ENCODE data around the gene IL12RB2. TPM values are rescaled to one million over a fixed set of nuclear protein-coding genes. Genes with fewer than 3 reads are reported as not detected.

Gene IL12RB2
- polyA plus RNA-seq, 3 donors = not detected

- no peak overlapping the region for H3K4me3 Mint-ChIP-seq
Observed at GRCh38 chr1:67332653-67333529, 25.2 kb downstream of the IL12RB2 start.

GRCh38 chr1:67333603-67334002, 25.9 kb downstream of the IL12RB2 start:
- H4K20me1 ChIP-seq (ENCODE audit: insufficient read depth, low read length) = no peaks in the 10 kb centered on the region
- WGBS (ENCODE audit: insufficient coverage) = 83% methylated on average over 1 of the region's 3 CpGs
- Mint-ChIP-seq H3K9me3 (no peaks in the 10 kb centered on the region), H3K4me3 (no peak overlapping the region), H3K4me1 (no peaks in the 10 kb centered on the region), H3K27me3 (ENCODE audit: low read depth in 3 of 3) (peaks cover 0 to 1% (median 0%) of the 10 kb centered on the region in 3 donors), H3K27ac (no peak overlapping the region), H3K36me3 (no peaks in the 10 kb centered on the region)
- H3K36me3 ChIP-seq (replicated peaks in 1 of 2; ENCODE audit: control insufficient read depth in 1 of 2, insufficient read depth in 2 of 2, low read length in 2 of 2) = no peaks in the 10 kb centered on the region
- H3K27me3 ChIP-seq (ENCODE audit: control insufficient read depth in 2 of 2, insufficient read depth in 2 of 2, low read length in 2 of 2) = no peaks in the 10 kb centered on the region
- no peaks in the 10 kb centered on the region for H3K9me3 ChIP-seq (replicated peaks in 1 of 2; ENCODE audit: control insufficient read depth in 1 of 2, insufficient read depth in 1 of 2, low read length in 2 of 2)
- no peaks in the 10 kb centered on the region for H3K79me2 ChIP-seq (ENCODE audit: insufficient read depth, low read length)
- H3K4me2 ChIP-seq (replicated peaks; ENCODE audit: extremely low read depth, low read length, poor library complexity, severe bottlenecking) = no peak overlapping the region
- no peak overlapping the region for H3K4me3 ChIP-seq (replicated peaks in 1 of 3; ENCODE audit: low read depth in 2 of 3, low read length in 3 of 3)
- DNase-seq = no peak
- H2AFZ ChIP-seq (ENCODE audit: insufficient read depth, low read depth, low read length, poor library complexity, severe bottlenecking) = no peak overlapping the region
- TF ChIP-seq, protein P1, sequence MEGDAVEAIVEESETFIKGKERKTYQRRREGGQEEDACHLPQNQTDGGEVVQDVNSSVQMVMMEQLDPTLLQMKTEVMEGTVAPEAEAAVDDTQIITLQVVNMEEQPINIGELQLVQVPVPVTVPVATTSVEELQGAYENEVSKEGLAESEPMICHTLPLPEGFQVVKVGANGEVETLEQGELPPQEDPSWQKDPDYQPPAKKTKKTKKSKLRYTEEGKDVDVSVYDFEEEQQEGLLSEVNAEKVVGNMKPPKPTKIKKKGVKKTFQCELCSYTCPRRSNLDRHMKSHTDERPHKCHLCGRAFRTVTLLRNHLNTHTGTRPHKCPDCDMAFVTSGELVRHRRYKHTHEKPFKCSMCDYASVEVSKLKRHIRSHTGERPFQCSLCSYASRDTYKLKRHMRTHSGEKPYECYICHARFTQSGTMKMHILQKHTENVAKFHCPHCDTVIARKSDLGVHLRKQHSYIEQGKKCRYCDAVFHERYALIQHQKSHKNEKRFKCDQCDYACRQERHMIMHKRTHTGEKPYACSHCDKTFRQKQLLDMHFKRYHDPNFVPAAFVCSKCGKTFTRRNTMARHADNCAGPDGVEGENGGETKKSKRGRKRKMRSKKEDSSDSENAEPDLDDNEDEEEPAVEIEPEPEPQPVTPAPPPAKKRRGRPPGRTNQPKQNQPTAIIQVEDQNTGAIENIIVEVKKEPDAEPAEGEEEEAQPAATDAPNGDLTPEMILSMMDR (IDR thresholded peaks at IDR 0.05) = no peak
- intact Hi-C loops (cut with micrococcal nuclease) = no loop called here
- H3K9ac ChIP-seq (ENCODE audit: insufficient read depth, low read length, poor library complexity, severe bottlenecking) = no peak overlapping the region
- no peak overlapping the region for H3K27ac ChIP-seq (ENCODE audit: low read depth in 1 of 2, low read length in 2 of 2)
- H3K4me1 ChIP-seq (ENCODE audit: control insufficient read depth in 1 of 2, insufficient read depth in 2 of 2, low read length in 2 of 2) = no peaks in the 10 kb centered on the region

More at GRCh38 chr1:67332653-67333529, 25.2 kb downstream of the IL12RB2 start:
- DNase-seq = no peak
- WGBS (ENCODE audit: insufficient coverage) = no CpG with 5 or more reads among the region's 4 CpGs
- Histone ChIP-seq H3K9ac (ENCODE audit: insufficient read depth, low read length, poor library complexity, severe bottlenecking) (no peak overlapping the region), H3K27me3 (ENCODE audit: control insufficient read depth in 2 of 2, insufficient read depth in 2 of 2, low read length in 2 of 2) (no peaks in the 10 kb centered on the region), H3K79me2 (ENCODE audit: insufficient read depth, low read length) (no peaks in the 10 kb centered on the region), H2AFZ (ENCODE audit: insufficient read depth, low read depth, low read length, poor library complexity, severe bottlenecking) (no peak overlapping the region), H3K27ac (ENCODE audit: low read depth in 1 of 2, low read length in 2 of 2) (no peak overlapping the region), H4K20me1 (ENCODE audit: insufficient read depth, low read length) (no peaks in the 10 kb centered on the region), H3K4me2 (replicated peaks; ENCODE audit: extremely low read depth, low read length, poor library complexity, severe bottlenecking) (no peak overlapping the region), H3K9me3 (replicated peaks in 1 of 2; ENCODE audit: control insufficient read depth in 1 of 2, insufficient read depth in 1 of 2, low read length in 2 of 2) (no peaks in the 10 kb centered on the region), H3K4me3 (replicated peaks in 1 of 3; ENCODE audit: low read depth in 2 of 3, low read length in 3 of 3) (no peak overlapping the region), H3K36me3 (replicated peaks in 1 of 2; ENCODE audit: control insufficient read depth in 1 of 2, insufficient read depth in 2 of 2, low read length in 2 of 2) (no peaks in the 10 kb centered on the region), H3K4me1 (ENCODE audit: control insufficient read depth in 1 of 2, insufficient read depth in 2 of 2, low read length in 2 of 2) (no peaks in the 10 kb centered on the region)
- Mint-ChIP-seq H3K27me3 (ENCODE audit: low read depth in 3 of 3) (peaks cover 0 to 1% (median 0%) of the 10 kb centered on the region in 3 donors), H3K27ac (no peak overlapping the region), H3K36me3 (no peaks in the 10 kb centered on the region), H3K9me3 (no peaks in the 10 kb centered on the region), H3K4me1 (no peaks in the 10 kb centered on the region)
- TF ChIP-seq, protein P1 (IDR thresholded peaks at IDR 0.05) = no peak
- intact Hi-C loops (cut with micrococcal nuclease) = no loop called here
